Measurements from ENCODE around the gene SNRNP200.

DNA sequence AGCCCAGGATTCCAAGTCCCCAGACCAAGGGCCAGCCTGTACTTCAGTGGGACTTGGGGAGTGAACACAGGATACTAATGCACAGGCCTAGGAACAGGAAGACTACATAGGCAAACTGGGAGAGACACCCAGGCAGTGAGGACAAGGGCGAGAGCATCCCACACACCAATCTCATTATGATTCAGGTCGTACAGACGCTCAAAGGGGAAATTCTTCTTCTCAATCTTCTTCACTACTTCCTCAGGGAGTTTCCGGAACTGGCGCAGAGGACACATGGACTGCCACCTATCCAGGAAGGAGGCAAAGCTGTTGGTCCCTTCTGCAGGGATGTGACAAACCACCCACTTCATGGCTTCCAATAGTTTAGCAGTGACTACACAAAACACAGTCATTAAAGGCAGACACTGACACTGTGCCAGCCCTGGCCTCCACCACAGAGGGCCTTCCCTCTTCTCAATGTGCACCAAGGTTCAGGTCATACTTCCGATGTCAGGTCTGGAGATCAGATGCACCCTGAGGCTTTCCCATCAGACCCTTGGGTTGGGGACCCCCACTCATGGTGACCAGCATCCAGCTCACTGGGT is 18.0 kb downstream of the SNRNP200 start:
- TF ChIP-seq POLR2AphosphoS5 (IDR thresholded peaks at IDR 0.05; ENCODE audit: low read depth, low read length): no peak
- no peak for TF ChIP-seq PAX5 (IDR thresholded peaks at IDR 0.05; ENCODE audit: insufficient read depth, low read length, severe bottlenecking)

Data from GM12891 (cell line).